ENCODE measurements around the gene C1S. TPM values are rescaled to one million over a fixed set of nuclear protein-coding genes. Genes with fewer than 3 reads are reported as not detected.

Gene C1S
- total and polyA plus RNA-seq, 2 of the 4 experiments (the other 2 are of a cell fraction), result 49.6 to 85.4 TPM

GRCh38 chr12:7075518-7075917 is 15.0 kb downstream of the C1S start:
- BruUV-seq (replicated peaks), result no TSS peak
- no CpG with 5 or more reads among the region's 3 CpGs for WGBS, 2 experiments (ENCODE audit: extremely low coverage in 2 of 2, insufficient read length in 1 of 2)
- Histone ChIP-seq H4K8ac (ENCODE audit: low read depth in 2 of 2, low read length in 2 of 2) (peak overlapping the region in 1 of 2 experiments; percentile 10; a peak in 1 of 4 replicates), H3K9me3 (ENCODE audit: control insufficient read depth, insufficient read depth, low read length) (no peaks in the 10 kb centered on the region), H2BK120ac (ENCODE audit: low read depth, low read length) (peak overlapping the region; percentile 55), H2AFZ (replicated peaks; ENCODE audit: low read length, poor library complexity) (no peak overlapping the region), H3K18ac (ENCODE audit: low read depth, low read length) (peak overlapping the region; percentile 34), H3K27me3 (ENCODE audit: control insufficient read depth, insufficient read depth, low read length) (no peaks in the 10 kb centered on the region), H3K4me3 (ENCODE audit: insufficient read depth, low read depth, low read length) (no peak overlapping the region), H2AK9ac (replicated peaks; ENCODE audit: low read depth, low read length, poor library complexity) (no peak overlapping the region), H2BK20ac (ENCODE audit: low read depth, low read length) (peak overlapping the region; percentile 78), H4K5ac (ENCODE audit: low read depth, low read length) (0 out of 2 replicates have a peak overlapping the region, but pooled peaks have one; percentile 3), H3K36me3 (ENCODE audit: control insufficient read depth, insufficient read depth, low read length) (peaks cover 4% of the 10 kb centered on the region), H3K56ac (ENCODE audit: extremely low read depth, insufficient read depth, low read length) (no peak overlapping the region), H3K27ac (ENCODE audit: insufficient read depth, low read length) (peak overlapping the region; percentile 51; the same call in 1 of the 2 replicates), H3K14ac (replicated peaks; ENCODE audit: low read depth, low read length) (0 out of 2 replicates have a peak overlapping the region, but pooled peaks have one; percentile 66), H2AK5ac (ENCODE audit: low read depth, low read length) (peak overlapping the region; percentile 81), H3K79me1 (ENCODE audit: low read depth in 1 of 2, low read length in 2 of 2) (no peaks in the 10 kb centered on the region), H2BK5ac (ENCODE audit: low read depth, low read length, poor library complexity, severe bottlenecking) (peak overlapping the region; percentile 75), H3K4ac (ENCODE audit: low read depth, low read length) (peak overlapping the region; percentile 56; the same call in 1 of the 2 replicates), H4K20me1 (ENCODE audit: insufficient read depth, low read length) (peaks cover 4% of the 10 kb centered on the region; the same call in 1 of the 2 replicates), H3K4me1 (ENCODE audit: control insufficient read depth, insufficient read depth, low read length) (peaks cover 17% of the 10 kb centered on the region), H3K9ac (ENCODE audit: low read depth, low read length) (no peak overlapping the region), H3K9me1 (ENCODE audit: insufficient read depth, low read length) (peaks cover 13% of the 10 kb centered on the region), H2BK15ac (ENCODE audit: low read depth, low read length) (peak overlapping the region; percentile 0; the same call in 1 of the 3 replicates), H3K23ac (ENCODE audit: low read depth, low read length) (peak overlapping the region; percentile 22; the same call in 1 of the 2 replicates), H4K91ac (ENCODE audit: insufficient read depth, low read depth, low read length) (peak overlapping the region; percentile 20; the same call in 1 of the 2 replicates), H3K4me2 (ENCODE audit: low read depth, low read length) (no peak overlapping the region; the same call in 1 of the 2 replicates)
- intact Hi-C loops (cut with micrococcal nuclease), result no loop called here
- ChIA-PET POLR2A (ENCODE audit: unreplicated experiment) (no interaction called here), CTCF (no interaction called here)
- dilution Hi-C loops (cut with HindIII; ENCODE audit: low sequenced_read_pairs, unreplicated experiment), result no loop called here
- ATAC-seq (ENCODE audit: low read depth) (no peak), DNase-seq (no peak)
- in situ Hi-C loops (cut with MboI; ENCODE audit: low sequenced_read_pairs), result no loop called here
- TF ChIP-seq FOS (IDR thresholded peaks at IDR 0.05; ENCODE audit: low read depth, low read length) (no peak), RCOR1 (IDR thresholded peaks at IDR 0.05; ENCODE audit: insufficient replicate concordance, low read length) (no peak), SMC3 (IDR thresholded peaks at IDR 0.05; ENCODE audit: low read depth, low read length) (no peak), BHLHE40 (IDR thresholded peaks at IDR 0.05; ENCODE audit: low read depth, low read length) (no peak), MXI1 (IDR thresholded peaks at IDR 0.05; ENCODE audit: borderline replicate concordance, low read depth, low read length) (no peak), MAZ (IDR thresholded peaks at IDR 0.05; ENCODE audit: borderline replicate concordance, low read depth, low read length) (no peak), POLR2A (IDR thresholded peaks at IDR 0.05; ENCODE audit: low read depth, low read length) (no peak), ELK1 (IDR thresholded peaks at IDR 0.05; ENCODE audit: borderline replicate concordance, low read depth, low read length) (no peak), RAD21 (IDR thresholded peaks at IDR 0.05; ENCODE audit: low read length) (no peak), RFX5 (IDR thresholded peaks at IDR 0.05; ENCODE audit: low read depth, low read length) (no peak), NFE2L2 (IDR thresholded peaks at IDR 0.05; ENCODE audit: low read depth, low read length) (no peak)

All from IMR-90 (cell line).